ENCODE results near the gene MSANTD4.

GRCh38 chr11:106032861-106033260 is 10.8 kb upstream of the MSANTD4 start:
- TF ChIP-seq EZH2 (IDR thresholded peaks at IDR 0.05; ENCODE audit: insufficient read depth, poor library complexity, severe bottlenecking) (no peak), EZH2phosphoT487 (IDR thresholded peaks at IDR 0.05; ENCODE audit: insufficient read depth, low read depth) (no peak)

Data from GM23248 (cell line).